GM18502 (cell line): Measurements from ENCODE around the gene FRMD4B.
A peak's percentile ranks its signal among the peaks of the same experiment; 100 is the strongest.
"Not testable (repeated sequence)": the region's sequence is repeated elsewhere in the genome, so short reads cannot be mapped to it uniquely, and the experiment has no call there.

Experiments used
- ATAC-seq: cut with Tn5 transposase; IDR thresholded peaks from one replicate; pipeline ENCODE4 v1.9.1; 2021; ENCODE audit warnings: mild to moderate bottlenecking; ENCODE audit not compliant: unreplicated experiment, poor library complexity

FRMD4B gene

GRCh38 chr3:69325151-69325550, 60.7 kb downstream of the FRMD4B start:
- no peak for ATAC-seq

- peak; percentile 48 for ATAC-seq
These were observed 61.4 kb downstream of the FRMD4B start for GRCh38 chr3:69324362-69325025.

- ATAC-seq: no peak
These were observed 61.9 kb downstream of the FRMD4B start for GRCh38 chr3:69323941-69324340.

DNA sequence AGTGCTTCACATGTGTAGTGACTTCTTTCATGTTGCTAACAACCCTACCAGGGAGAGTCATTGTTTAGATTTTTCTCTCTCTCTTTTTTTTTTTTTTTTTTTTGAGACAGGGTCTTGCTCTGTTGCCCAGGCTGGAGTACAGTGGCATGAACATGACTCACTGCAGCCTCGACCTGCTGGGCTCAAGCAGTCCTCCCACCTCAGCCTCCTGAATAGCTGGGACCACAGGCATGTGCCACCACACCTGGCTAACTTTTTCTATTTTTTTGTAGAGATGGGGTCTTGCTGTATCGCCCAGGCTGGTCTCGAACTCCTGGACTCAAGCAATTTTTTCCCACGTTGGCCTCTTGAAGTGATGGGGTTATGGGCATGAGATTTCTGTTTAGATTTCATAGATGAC, 63.4 kb downstream of the FRMD4B start:
- ATAC-seq: not testable (repeated sequence)

DNA sequence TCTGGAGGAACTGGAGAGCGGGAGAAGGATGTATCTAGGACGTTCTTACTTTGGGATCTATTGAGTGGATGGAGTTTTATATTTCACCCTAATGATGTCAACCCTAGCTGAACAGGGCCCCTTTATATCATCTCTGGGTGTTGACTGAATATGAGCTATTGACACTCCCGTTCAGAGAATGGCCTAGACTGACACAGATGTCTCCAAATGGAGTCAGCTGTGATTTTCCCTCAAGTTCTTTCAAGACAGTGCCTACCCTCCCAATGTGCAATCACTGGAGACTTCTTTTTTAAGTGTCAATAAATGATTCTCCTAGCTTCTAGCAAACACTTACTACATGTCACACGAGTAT, 63.8 kb downstream of the FRMD4B start:
- no peak for ATAC-seq

GRCh38 chr3:69321301-69322157, 64.4 kb downstream of the FRMD4B start:
- no peak for ATAC-seq

DNA sequence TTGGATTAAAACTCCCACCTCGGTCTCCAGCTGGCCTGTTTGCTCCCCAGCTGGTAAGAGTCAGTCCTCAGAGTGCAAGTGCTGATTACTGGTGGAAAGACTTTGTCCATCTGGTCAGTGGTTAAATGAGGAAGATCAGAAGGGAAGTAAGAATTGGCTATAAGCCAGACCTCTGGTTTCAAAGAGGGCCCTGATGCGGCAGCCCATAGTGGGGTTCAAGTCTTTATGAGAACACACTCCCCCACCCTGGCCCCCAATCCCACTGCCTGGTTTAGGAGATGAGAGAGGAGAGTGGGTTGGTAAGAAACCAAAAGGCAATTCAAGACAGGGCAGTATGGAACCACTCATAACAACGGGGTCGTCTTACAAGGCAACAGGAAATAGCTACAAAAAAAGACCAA, 65.0 kb downstream of the FRMD4B start:
- peak; percentile 72 for ATAC-seq

DNA sequence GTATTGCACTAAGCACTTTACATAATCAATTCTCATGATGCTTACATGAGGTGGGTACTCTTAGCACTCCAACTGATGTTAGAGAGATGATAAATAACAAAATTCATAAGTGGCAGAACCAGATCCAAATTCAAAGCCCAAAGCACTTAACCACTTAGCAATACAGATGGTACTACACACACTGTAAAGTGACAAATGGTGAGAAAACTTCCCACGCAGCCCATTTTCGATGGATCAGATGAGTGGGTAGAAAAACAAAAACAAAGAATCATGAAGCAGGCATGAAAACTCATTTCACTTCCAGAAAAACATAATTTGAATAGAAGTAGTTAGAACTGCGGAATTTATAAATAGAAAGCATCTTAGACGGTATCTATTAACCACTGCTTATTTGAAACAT, 66.2 kb downstream of the FRMD4B start:
- no peak for ATAC-seq

DNA sequence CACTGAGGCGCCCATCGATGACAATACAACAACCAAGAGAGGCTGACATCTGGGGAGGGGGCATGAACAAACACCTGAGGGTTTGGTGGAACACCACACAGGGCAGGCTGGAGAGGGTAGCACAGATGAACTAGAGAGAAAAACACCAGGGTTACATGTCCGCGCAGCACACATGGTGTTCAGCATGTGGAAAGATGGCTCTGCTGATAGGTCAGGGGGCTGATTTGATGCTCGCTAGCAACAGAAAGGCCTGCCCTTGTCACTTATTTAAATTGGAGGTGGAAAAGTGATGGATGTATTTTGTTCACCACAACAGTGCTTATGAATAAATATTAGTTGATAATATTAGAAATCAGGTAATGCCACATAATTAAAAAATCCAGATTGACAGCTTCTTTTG, 67.5 kb downstream of the FRMD4B start:
- ATAC-seq: no peak

DNA sequence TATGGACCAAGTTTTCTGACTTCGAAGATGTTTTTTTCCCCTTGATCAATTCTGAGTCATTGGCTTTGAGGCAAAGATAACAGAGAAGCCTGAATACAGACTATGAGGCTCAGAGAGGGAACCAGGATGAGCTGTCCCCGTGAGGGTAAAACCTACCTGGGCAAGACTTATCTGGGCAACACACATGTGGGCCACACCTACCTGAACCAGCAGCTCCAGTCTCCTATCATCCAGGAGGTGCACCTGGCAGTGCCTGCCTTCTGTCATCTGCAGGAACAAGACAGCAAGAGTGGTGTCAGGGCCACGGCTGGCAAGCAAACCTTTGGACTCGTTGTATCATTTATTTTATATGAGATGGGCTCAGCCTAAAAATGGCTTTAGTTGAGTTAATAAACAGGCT, 72.6 kb downstream of the FRMD4B start:
- no peak for ATAC-seq

DNA sequence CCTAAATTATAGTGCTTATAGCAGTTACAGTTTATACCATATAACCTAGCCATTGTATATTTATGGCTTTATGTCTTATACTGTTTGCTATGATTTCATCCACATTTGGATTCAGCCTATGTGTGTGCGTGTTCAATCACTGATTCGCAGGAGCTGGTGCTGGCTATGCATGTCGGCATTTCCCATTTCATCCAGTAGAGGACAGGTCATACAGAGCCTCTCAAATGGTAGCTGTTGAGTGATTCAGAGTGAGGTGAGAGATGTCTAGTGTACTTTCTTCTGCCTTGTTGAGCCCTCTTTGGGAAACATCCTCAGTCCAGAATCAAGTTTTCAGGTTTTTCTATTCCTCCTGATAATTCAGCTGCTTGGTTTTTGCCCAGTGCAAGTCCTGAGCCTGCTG, 76.1 kb downstream of the FRMD4B start:
- no peak for ATAC-seq

DNA sequence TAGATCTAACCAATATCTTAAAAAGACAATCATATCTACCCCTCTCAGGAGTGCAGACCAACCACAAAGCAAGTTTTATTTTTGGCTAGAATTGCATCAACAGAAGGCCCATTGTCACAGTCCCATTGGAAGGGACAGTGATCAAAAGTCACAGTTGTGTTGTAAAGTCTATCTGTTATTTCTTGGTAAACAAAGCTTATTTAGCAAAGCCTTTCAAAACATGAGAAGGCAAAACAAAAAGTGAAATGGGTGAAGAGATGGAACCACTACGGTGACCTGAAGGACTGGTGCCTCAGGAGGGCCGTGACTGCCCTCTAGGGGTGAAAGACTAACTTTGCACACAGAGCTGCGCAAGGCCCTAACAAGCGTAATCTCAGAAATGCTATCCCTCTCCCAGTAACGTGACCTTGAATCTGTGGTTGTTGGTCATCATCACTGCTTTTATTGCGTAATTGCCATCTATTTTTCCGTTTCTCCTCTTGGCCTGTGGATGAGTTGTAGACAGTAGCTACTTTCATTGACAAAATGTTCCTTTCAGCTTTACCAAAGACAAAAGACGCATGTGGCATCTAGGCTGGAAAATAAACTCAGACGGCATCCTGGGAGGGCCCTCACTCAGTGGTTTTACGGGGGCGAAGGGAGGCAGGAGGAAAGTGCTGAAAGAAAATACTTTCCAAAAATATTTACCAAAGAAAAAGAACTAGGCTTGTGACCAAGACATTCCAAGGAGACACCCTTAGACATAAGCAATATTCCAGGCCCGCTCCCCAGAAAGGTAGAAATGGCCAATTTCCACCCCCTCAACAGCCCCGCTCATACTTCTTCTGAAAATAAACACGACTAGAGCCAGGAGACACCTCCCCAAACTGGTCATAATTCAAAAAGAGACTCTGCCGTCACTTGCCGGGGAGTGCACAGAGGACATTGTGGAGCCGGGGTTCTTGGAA, 79.4 kb downstream of the FRMD4B start:
- ATAC-seq: peak; percentile 99

DNA sequence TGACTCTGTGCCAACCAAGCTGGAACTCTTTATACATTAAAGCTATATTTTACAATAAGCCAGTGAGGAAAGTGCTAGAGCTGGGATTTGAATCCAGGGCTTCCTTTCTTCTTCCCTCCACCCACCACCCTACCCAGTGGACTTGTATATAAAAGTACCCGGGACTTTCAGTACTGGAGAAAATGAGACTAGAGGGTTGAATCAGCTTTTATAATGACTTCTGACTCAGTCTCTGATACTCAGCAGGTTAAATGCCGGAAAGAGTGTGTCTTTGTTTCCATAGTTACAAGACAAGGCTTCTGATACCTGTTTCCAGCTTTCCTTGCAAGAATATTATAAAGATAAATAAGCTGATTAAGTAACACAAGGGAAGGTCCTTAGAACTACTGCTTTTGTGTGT, 80.9 kb downstream of the FRMD4B start:
- no peak for ATAC-seq

DNA sequence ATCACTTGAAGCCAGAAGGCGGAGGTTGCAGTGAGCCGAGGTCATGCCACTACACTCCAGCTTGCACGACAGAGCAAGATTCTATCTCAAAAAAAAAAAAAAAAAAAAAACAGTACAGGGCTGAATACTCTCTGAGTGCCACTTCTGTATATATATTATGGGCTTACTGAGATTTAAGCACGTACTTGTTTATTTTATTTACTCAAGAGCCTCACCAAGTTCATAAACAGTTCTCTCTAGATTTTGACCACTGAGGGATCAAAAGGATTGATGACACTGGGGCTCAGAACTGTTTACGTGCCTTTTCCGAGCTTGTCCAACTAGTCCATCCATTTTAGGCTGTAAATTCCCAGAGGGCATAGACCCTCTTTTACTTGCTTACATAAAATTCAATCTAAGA, 81.5 kb downstream of the FRMD4B start:
- ATAC-seq: no peak

GRCh38 chr3:69300296-69300695, 85.6 kb downstream of the FRMD4B start:
- no peak for ATAC-seq

- ATAC-seq: no peak
These were observed 86.5 kb downstream of the FRMD4B start for GRCh38 chr3:69299344-69299743.

DNA sequence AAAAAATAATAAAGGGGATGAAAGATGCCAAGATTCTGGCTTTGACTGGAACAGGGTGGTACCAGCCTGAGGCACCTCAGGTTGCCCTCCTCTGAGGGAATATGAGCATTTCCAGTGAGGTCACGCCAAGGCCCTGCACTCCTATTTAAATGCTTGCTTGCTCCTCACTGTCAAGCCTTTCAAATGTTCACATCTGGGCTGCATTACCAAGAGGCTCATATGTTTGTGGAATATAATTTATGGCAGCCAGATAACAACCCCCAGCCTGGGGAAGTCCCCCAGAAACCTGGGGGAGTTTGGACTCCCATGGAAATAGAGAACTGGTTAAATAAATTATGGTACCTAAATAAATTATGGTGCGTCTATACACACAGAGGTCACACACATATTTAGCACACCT, 88.4 kb downstream of the FRMD4B start:
- no peak for ATAC-seq

- ATAC-seq: no peak
These were observed 88.9 kb downstream of the FRMD4B start for GRCh38 chr3:69296995-69297394.

DNA sequence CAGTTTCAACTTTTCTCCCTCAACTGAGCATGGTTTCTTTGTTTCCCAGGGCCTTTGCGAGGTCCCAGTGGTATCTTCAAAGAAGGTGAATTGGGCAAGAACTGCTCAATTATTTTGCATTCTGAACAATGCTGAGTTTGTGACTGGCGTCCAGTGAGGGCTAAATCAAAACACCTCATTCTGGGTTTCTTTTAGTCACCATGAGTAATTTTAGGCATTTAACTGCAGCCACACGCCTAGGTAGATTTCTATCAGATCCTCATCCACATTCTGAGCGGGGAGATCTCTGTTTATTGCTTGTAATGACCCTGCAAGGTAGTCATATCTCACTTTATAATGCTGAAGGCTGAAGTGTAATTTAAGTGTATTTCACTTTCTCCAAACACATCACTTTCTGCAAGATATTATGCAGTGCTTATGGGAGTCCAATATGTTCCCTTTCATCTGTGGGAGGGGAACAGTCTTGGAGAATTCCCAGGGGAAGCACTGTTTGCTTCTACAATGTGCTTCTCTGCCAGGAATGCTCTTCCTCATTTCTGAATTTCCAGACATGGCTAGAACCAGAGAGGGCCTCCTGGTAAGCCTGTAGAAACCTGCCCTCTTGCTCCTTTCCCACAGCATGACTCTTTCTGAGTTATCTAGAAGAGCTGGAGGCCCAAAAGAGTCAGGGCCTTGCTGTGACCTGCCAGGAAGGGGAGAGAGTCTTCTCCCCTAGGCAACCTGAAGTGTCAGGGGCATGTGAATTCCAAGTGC, 91.7 kb downstream of the FRMD4B start:
- ATAC-seq: peak; percentile 46

DNA sequence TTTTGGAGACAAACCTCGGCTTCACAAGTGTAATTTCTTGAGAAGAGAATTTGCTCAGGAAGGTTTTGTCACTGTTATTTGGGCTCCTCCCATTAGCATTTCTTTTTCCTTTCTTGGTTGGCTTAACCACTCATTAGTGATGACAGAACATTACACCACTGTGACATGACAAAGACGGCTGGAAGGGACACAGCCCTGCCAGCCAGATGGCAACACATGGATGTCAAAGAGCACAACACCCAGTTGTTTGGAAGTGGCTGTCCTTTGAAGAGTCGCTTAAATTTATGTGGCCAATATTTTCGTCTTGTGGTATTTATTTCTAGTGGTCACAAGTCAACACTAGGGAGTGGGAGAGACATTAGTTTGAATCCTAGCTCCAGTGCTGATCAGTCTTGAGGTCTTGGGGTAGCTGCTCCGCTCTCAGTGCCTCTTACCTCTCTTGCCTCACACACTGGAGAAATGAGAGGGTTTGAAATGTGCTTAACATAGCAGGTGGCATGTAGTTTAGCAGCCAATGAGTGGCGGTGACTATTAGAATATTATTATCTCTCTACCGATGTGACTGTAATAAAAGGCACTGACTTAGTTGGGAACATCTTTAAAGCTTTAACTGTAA, 92.8 kb downstream of the FRMD4B start:
- no peak for ATAC-seq
